GM23338 (cell line): ENCODE results near the gene MAPRE3. TPM values are rescaled to one million over a fixed set of nuclear protein-coding genes. Genes with fewer than 3 reads are reported as not detected.

ENCODE experiments used
- ATAC-seq: fragments of 200-7000 bp; cut with Tn5 transposase; 3 replicates; pipeline ENCODE4 v1.9.1; 2020
- DNase-seq: peaks from one replicate; pipeline ENCODE4 v3.0.0-alpha.2; 2015; ENCODE audit warnings: low spot score
- H2AFZ ChIP-seq: fragments of 200-600 bp; sonication (generic); 2 replicates; pipeline ENCODE4 v1.8.0; 2016; ENCODE audit warnings: antibody characterized with exemption, mild to moderate bottlenecking, moderate library complexity
- H3F3A ChIP-seq: fragments of 200-600 bp; sonication (generic); replicated peaks from 2 replicates; pipeline ENCODE4 v1.8.0; 2017; ENCODE audit warnings: antibody characterized with exemption, mixed run types, low read depth
- H3K27ac ChIP-seq: fragments of 200-600 bp; sonication (generic); 2 replicates; pipeline ENCODE4 v1.6.1; 2016; ENCODE audit warnings: low read depth
- H3K27me3 ChIP-seq: fragments of 200-600 bp; sonication (generic); 2 replicates; pipeline ENCODE4 v1.8.0; 2016; ENCODE audit warnings: mild to moderate bottlenecking, mixed run types, moderate library complexity; ENCODE audit not compliant: insufficient read depth
- H3K36me3 ChIP-seq: fragments of 200-600 bp; sonication (generic); 2 replicates; pipeline ENCODE4 v1.8.0; 2016; ENCODE audit warnings: mild to moderate bottlenecking; ENCODE audit not compliant: insufficient read depth
- H3K4me1 ChIP-seq: fragments of 200-600 bp; sonication (generic); 2 replicates; pipeline ENCODE4 v1.8.0; 2016; ENCODE audit warnings: mild to moderate bottlenecking, moderate library complexity; ENCODE audit not compliant: insufficient read depth
- H3K4me2 ChIP-seq: fragments of 200-600 bp; sonication (generic); 2 replicates; pipeline ENCODE4 v1.7.1; 2017; ENCODE audit warnings: mixed run types
- H3K4me3 ChIP-seq: fragments of 200-600 bp; sonication (generic); 2 replicates; pipeline ENCODE4 v1.6.1; 2016; ENCODE audit warnings: mixed run types
- H3K79me2 ChIP-seq: fragments of 200-600 bp; sonication (generic); replicated peaks from 2 replicates; pipeline ENCODE4 v1.8.0; 2017; ENCODE audit warnings: mild to moderate bottlenecking; ENCODE audit not compliant: insufficient read depth
- H3K9me2 ChIP-seq: fragments of 200-600 bp; sonication (generic); 2 replicates; pipeline ENCODE4 v1.8.0; 2017; ENCODE audit not compliant: insufficient read depth
- H4K20me1 ChIP-seq: fragments of 200-600 bp; sonication (generic); replicated peaks from 2 replicates; pipeline ENCODE4 v1.8.0; 2017; ENCODE audit warnings: mild to moderate bottlenecking; ENCODE audit not compliant: insufficient read depth
- H3K27ac Mint-ChIP-seq: 2 replicates; pipeline ENCODE4 v1.8.0; 2020; ENCODE audit warnings: inconsistent platforms, mild to moderate bottlenecking, moderate library complexity, mixed read lengths
- H3K27me3 Mint-ChIP-seq: 3 replicates; pipeline ENCODE4 v1.8.0; 2022; ENCODE audit warnings: low read depth, mild to moderate bottlenecking, moderate library complexity, mixed read lengths, inconsistent platforms; ENCODE audit not compliant: insufficient read depth, poor library complexity
- H3K36me3 Mint-ChIP-seq: 3 replicates; pipeline ENCODE4 v1.8.0; 2021; ENCODE audit warnings: low read depth, mild to moderate bottlenecking, inconsistent platforms, moderate library complexity, mixed read lengths
- H3K4me1 Mint-ChIP-seq: 3 replicates; pipeline ENCODE4 v1.8.0; 2020; ENCODE audit warnings: mild to moderate bottlenecking, inconsistent platforms, mixed read lengths
- H3K4me3 Mint-ChIP-seq: 3 replicates; pipeline ENCODE4 v1.8.0; 2021; ENCODE audit warnings: moderate library complexity, mild to moderate bottlenecking, inconsistent platforms, mixed read lengths
- H3K9me3 Mint-ChIP-seq: 3 replicates; pipeline ENCODE4 v1.8.0; 2020; ENCODE audit warnings: moderate library complexity, mild to moderate bottlenecking, inconsistent platforms, mixed read lengths
- JUNB ChIP-seq: IDR thresholded peaks from one replicate; pipeline ENCODE4 v1.6.1; 2016; ENCODE audit warnings: antibody characterized with exemption; ENCODE audit not compliant: unreplicated experiment
- NANOG ChIP-seq: IDR thresholded peaks from 2 replicates; pipeline ENCODE4 v1.6.1; 2016; ENCODE audit warnings: antibody characterized with exemption, borderline replicate concordance
- POLR2AphosphoS5 ChIP-seq: IDR thresholded peaks from 2 replicates; pipeline ENCODE4 v1.6.1; 2016; ENCODE audit warnings: antibody characterized with exemption, low read depth
- REST ChIP-seq: IDR thresholded peaks from one replicate; pipeline ENCODE4 v1.6.1; 2018; ENCODE audit warnings: antibody characterized with exemption; ENCODE audit not compliant: unreplicated experiment
- ZNF114 ChIP-seq: fragments of 250-450 bp; sonication (Bioruptor Pico); IDR thresholded peaks from 2 replicates; pipeline ENCODE4 v1.5.0; 2020; ENCODE audit warnings: mild to moderate bottlenecking, moderate library complexity
- ZNF331 ChIP-seq: fragments of 250-450 bp; sonication (Bioruptor Pico); IDR thresholded peaks from 2 replicates; pipeline ENCODE4 v1.5.0; 2020; ENCODE audit warnings: low read depth, mild to moderate bottlenecking, moderate library complexity
- ZNF462 ChIP-seq: fragments of 250-450 bp; sonication (Bioruptor Pico); IDR thresholded peaks from 2 replicates; pipeline ENCODE4 v1.5.0; 2020; ENCODE audit warnings: mild to moderate bottlenecking, moderate library complexity
- polyA plus RNA-seq: library from polyadenylated mRNA; unstranded; fragments of >200 nt; fragmentation: Nextera tagmentation; extraction: Ambion mirVana; gene quantifications from 2 replicates; pipeline ENCODE4 v1.2.1, GENCODE V29; 2016
- total RNA-seq: library from RNA; depleted of rRNA; stranded (reverse); fragments of >200 nt; shearing (Covaris generic); gene quantifications from 2 replicates; pipeline ENCODE4 v1.2.3, GENCODE V29; 2014

MAPRE3 gene
- total and polyA plus RNA-seq, 2 experiments from 2014 or later, result 3.3 to 4.5 TPM

- no peak; the same call in 1 of the 2 replicates for TF ChIP-seq ZNF462
- TF ChIP-seq ZNF331 (CRISPR knock-in tag), result no peak
- TF ChIP-seq JUNB, result no peak
Observed at GRCh38 chr2:26942543-26943295, 27.7 kb upstream of the MAPRE3 start (continued).

- ATAC-seq (no peak), DNase-seq (no peak)
- no peaks in the 10 kb centered on the region for H3K36me3 ChIP-seq
- no peak for TF ChIP-seq POLR2AphosphoS5
- TF ChIP-seq ZNF114 (CRISPR knock-in tag), result no peak
- TF ChIP-seq REST, result no peak
- no peak for TF ChIP-seq NANOG
- no peak for TF ChIP-seq ZNF331 (CRISPR knock-in tag)
Observed at GRCh38 chr2:26945991-26946750, 24.3 kb upstream of the MAPRE3 start.

More at GRCh38 chr2:26945991-26946750, 24.3 kb upstream of the MAPRE3 start:
- Histone ChIP-seq H3K9me2 (no peaks in the 10 kb centered on the region), H3K79me2 (no peaks in the 10 kb centered on the region), H4K20me1 (no peaks in the 10 kb centered on the region), H3K27ac (no peak overlapping the region), H3K4me1 (0 out of 2 replicates have a peak, but pooled peaks cover 6% of the 10 kb centered on the region), H3K4me2 (no peak overlapping the region), H3K4me3 (no peak overlapping the region), H3K27me3 (peaks cover 22% of the 10 kb centered on the region), H3F3A (no peaks in the 10 kb centered on the region), H2AFZ (no peak overlapping the region)
- Mint-ChIP-seq H3K36me3 (peaks cover 2% of the 10 kb centered on the region; the same call in 1 of the 3 replicates), H3K9me3 (no peaks in the 10 kb centered on the region), H3K4me3 (no peak overlapping the region), H3K27ac (no peak overlapping the region), H3K27me3 (peaks cover 17% of the 10 kb centered on the region), H3K4me1 (peaks cover 25% of the 10 kb centered on the region)
